NOMO-1 treated with dmso at 0.1 percent for 144 hours (cell line): ENCODE measurements around the gene PRR16.

Experiments
- DNase-seq: peaks from one replicate; lab custom pipeline; 2025; ENCODE audit not compliant: unreplicated experiment; lab: John Stamatoyannopoulos, UW

PRR16 gene

DNA sequence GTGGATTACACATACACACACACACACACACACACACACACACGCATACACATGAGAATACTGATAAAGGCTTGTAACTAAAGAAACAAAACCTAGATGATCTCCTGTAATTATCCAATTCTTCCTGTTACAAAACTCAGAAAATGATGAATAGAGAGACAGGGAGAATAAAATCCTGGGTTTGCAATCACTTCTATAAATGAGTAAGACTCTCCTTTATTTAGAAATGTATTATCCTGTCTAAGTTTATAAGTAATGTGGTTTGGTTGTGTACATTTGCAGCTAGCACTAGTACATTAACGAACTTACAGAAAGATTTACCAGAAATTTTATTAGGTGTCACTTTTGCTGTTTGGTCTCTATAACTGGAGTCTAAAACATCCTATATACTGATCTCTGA, 2.8 kb upstream of the PRR16 start:
- no peak for DNase-seq

DNA sequence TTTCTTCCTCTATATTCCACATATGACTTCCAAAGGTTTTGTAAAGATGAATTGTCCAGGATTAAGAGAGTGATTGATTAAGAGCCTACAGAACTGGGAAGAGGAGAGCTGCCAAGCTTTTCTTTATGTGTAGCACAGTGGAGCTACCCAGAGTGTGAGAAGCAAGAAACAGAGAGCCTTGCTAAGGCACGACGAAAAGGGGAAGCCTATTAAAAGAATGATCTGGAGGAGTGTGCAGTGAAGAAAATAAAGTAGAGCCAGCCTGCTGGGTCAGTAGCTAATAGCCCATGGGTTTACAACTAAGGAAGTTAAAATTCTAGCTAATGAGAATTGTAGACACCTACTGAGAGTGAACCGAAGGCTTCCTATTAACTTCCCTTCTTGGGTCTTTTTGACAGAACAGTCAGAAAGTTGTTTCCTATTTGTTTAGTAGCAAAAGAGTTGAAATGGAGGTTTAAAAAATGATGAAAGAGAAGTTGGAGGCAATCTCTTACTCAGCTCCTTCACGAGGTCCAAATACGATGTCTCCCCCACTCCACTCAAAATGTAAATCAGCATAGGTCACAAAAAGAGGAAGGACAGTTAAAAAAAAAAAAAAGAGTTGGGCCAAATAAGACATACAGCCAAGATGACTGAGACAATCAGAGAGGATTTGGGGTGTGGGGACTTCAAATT, 957 bp upstream of the PRR16 start:
- peak; percentile 71 for DNase-seq

GRCh38 chr5:120464627-120465435, 731 bp downstream of the PRR16 start:
- DNase-seq, result peak; percentile 9

- no peak for DNase-seq
Observed at GRCh38 chr5:120465436-120465961, 1.4 kb downstream of the PRR16 start.

- DNase-seq, result no peak
Observed at GRCh38 chr5:120466341-120467006, 2.4 kb downstream of the PRR16 start.

DNA sequence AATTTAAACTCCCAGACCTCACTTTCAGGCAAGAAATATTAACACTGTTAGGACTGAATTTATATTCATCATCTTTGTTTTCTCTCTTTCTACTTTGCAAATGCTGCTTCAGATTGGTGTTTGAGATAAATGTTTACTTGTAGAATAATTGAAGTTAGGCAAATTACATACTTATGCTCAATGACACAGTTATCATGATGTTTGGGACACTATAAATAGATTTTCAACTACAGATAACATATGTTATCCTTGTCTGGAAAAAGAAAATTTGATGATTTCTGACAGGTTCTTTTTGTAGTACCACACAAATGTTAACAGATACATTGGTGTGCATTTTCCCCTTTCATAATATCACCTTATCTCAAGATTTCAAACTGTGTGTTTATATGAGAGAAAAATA, 7.9 kb downstream of the PRR16 start:
- no peak for DNase-seq

- DNase-seq, result no peak
Observed at GRCh38 chr5:120472911-120473310, 8.8 kb downstream of the PRR16 start.

DNA sequence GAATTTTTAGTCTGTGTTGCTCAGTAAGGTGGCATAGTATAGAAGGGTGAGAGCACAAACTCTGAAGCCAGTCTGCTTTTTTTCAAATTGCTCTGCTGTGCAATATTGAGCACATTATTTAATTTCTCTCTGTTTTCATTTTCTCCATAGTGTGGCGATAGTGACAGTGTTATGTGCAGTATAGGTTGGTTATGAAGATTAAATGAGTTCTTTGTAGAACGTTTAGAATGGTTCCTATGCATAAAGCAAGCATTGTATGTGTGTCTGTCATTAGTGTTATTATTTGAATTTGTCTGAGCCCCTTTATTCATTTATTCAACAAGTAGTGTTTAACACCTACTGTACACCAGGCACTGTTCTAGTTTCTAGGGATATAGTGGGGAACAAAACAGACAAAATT, 9.2 kb downstream of the PRR16 start:
- no peak for DNase-seq

DNA sequence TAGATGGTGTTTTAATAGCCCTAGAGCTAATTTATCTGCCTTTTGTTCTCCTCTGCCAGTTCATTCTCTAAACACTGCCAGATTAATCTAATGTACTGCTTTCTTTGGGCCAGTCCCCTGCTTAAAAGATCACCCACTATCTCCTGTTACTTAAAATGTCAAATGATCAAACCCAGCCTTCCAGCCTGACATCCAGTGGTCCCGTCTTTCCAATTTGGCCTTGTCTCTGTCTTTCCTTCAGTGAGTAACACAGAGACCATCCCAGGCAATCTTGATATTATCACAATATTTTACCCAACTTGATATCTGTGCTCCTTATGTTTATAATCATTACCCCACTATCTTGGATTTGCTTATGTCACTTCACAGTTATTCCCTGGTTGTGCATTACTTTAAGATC, 12.0 kb downstream of the PRR16 start:
- DNase-seq, result no peak

DNA sequence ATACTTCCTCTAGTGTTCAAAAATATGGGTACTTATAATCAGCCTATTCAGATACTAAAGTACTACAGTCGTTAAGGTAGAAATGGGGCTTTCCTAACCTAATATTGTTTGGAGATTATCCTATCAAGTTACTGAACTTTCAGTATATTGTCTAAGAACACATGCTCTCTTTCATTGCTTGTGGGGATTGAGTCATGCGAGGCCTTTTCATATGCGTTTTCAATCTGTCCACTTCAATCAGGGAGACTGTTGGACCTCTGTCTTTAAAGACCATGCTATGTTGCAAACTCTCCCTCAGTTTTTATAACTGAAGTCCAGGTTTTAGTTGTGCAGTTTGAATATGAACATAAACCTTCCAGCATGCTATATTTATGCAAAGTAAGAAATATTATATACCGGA, 15.0 kb downstream of the PRR16 start:
- no peak for DNase-seq

DNA sequence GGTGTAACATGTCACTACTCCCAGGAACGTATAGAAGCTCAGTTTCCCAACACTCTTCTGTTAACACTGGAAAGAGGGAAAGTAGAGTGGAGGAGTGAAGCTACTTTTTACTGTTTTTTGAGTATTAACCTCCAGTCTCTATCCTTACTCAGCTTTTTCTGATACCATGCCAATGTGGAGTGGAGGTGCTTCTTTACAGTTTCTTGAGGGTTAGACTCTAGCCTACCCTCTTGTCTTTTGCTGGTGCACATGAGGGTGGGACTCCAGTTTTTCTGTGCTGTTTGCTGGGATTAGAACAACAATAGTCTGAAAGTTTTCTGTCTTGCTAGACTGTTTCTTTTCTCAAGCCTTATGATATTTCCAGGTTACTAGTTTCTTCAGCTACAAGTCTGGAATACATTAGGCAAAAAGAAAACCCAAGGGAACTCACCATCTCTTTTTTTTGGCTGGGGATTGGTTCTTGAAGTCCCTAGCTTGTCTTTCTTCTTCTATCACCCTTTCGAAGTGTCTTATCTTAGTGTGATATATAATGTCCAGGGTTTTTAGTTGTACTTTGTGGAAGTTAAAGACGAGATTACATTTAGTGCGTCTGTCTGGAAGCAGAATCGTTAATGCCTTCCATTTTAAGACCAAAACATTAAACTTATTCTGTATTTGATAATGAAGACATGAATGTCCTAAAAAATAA, 35.9 kb downstream of the PRR16 start:
- no peak for DNase-seq

GRCh38 chr5:120502531-120502930, 38.4 kb downstream of the PRR16 start:
- no peak for DNase-seq

GRCh38 chr5:120503341-120503740, 39.2 kb downstream of the PRR16 start:
- no peak for DNase-seq

DNA sequence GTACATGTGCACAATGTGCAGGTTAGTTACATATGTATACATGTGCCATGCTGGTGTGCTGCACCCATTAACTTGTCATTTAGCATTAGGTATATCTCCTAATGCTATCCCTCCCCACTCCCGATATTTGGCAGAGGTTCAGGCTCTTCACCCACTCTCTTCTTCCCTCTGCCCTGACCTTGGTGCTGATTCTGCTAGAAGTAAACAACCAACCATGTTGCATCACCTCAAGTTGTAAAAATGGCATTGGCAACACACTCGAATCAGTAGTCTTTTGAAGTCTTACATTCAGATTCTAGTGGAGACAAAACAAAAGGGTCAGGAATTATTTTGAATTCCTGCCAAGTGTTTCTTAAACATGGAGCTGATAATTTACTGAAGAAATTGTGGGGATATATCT, 40.0 kb downstream of the PRR16 start:
- no peak for DNase-seq

DNA sequence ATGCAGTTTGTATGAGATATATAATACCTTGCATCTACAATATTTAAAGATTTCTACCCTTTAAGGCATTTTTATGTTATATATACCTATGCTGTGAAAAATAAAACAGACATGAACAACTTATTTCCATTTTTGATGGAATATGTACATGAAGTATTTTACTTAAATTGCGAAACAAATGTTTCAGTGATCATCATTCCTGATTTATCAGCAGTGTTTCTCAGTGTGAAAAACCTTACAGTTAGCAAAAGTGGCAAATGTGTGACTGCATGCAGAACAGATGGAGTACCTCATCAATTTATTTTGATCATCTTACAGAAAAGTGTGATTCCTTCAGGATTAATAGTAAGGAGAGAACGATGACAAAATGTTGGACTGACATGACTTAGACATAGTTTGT, 43.1 kb downstream of the PRR16 start:
- DNase-seq, result no peak

DNA sequence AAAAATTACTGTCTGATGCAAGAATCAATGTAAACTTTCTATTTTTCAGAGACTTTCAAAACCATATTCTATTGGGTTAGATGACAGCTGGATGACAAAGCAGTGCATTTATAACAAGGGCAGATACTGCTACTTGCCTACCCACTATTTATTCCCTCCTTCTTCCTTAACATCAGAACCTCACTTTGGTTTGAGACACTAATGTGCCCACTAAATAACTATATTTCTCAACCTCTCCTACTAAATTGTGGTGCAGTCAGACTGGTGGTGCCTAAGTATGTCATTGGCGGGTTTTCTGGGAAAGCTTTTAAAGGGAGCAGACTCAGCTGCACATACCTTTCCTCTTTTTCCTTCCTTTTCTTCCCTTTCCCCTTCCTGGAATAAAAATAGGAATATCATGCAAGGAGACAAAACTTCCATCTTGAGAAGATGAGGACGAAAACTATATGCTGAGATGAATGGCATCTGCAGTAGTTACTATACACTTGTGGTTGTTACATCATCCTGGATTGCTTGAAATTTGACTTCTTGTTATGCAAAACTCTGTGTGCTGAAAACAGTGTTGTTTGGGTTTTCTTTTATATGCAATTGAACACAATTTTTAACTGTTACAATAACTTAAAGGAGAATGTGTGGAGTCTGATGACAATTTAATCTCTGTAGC, 43.8 kb downstream of the PRR16 start:
- no peak for DNase-seq

DNA sequence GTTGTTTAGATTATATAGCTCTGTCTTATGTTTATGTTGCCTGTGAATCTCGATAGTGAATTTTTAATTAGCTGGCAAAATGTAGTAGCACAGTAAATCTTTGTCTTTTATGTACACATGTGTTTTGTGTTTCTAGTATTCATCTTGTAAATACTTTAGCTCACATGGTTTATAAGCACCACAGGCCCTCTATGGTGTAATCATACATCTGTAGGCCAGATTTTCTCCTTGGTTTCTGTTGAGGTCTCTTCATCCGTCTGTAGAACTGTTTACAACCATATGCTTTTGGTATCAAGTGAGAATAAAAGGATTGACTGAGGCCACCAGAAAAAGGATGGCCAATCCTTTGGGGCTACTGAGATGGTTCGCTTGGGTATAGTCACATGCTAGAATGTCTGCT, 45.0 kb downstream of the PRR16 start:
- DNase-seq, result no peak

DNA sequence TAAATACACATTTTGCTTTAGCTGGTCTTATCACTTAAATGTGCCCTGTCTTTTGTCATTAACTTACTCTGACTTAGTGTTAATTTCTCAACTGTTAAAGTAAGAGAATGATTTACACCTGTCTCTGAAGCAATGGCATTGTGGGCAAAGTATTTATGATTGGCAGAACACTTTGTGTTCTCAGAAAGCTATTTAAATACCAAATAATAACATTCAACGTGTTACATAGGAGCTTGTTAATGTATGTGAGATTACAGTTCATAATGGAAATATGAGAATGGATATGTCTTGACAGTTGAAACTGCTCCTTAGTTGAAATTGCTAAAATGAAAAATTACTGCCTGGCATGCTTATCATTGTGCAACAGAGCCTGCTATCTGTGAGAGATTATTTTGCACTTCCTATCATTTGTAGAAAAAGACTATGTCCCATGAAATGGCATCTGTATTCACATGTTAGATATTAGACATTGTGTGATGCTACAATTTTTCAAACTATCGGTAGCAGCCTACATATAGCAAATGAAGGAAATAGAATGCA, 46.1 kb downstream of the PRR16 start:
- no peak for DNase-seq

DNA sequence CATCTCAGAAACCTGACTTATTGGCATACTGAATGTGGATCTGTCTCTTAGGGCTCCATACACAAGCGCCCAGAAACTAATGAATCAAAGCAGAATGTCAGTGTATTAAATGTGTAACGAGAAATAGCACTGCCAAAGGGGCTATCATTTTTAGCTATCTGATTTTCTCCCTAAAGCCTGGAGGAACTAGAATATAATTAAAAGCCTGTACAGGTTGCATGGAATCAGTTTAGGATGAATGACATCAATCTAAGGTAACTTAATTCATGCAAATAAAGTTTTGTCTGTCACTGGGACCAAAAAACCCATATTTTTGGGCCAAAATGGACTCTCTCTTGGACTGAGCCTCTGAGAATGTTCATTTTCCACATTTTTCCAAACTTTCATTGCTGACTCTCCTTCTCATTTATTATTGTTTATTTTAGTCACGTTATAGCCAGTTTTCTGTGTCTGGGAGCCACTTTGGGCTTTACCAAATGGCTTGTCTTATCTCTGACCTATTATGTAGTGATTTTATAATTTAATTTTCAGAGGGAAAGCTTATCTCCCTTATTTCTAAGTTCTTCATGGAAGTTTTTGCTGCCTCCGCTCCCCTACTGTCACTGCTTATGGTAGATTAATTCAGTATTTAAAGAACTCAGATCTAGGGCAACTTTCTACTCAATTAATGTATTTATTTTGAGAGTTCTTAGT, 47.0 kb downstream of the PRR16 start:
- no peak for DNase-seq

- DNase-seq, result no peak
Observed at GRCh38 chr5:120512068-120512467, 48.0 kb downstream of the PRR16 start.
